GM03348 (cell line): ENCODE data around the gene HCAR1.
"Not testable (repeated sequence)": the region's sequence is repeated elsewhere in the genome, so short reads cannot be mapped to it uniquely, and the experiment has no call there.

Experiments used
- DNase-seq: peaks from one replicate; pipeline ENCODE4 v3.0.0; 2012; ENCODE audit warnings: low spot score

Gene HCAR1

GRCh38 chr12:122721057-122721545 lies 9.5 kb downstream of the HCAR1 start:
- no peak for DNase-seq

DNA sequence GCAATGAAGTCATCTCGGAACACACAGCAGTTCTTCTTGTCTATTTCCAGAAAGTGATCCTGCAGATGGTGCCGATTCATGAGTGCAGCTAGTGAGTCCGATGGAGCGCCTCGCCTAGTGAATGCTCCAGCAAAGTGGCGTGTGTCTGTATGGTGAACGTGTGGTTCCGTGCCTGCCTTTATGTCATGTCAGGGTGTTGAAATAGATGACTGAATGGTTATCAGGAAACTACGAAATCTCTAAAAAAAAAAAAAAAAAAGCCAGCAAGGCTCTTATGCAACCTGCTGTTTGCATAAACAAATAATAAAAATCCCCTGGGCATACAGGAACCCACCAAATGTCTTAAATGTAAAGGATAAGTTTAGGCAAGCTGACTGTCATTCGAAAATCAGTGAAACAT lies 14.0 kb downstream of the HCAR1 start, which contains the start of gene HCAR3:
Gene HCAR3 (minus strand): TSS at position 154 of the 400 bp plus-strand sequence. CDS start 74 bp downstream, at position 80.
- DNase-seq, result not testable (repeated sequence)

DNA sequence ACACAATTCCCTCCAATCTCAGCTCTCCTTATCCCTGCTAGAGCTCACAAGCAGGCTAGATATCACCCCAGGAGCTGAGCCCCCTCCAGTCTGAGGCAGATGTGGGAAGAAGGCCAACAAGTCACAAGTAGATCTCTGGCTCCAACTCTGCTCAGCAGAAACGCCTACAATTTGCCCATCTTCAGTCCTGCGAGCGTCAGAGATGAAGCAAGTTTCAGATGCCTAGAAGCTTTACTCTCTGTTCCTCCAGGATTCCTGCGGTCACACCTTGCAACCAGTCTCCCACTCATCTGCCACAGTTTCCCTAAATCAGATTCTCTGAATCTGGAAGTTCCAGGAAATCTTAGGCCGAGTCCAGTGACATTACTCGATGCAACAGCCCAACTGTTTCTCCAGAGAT lies 15.4 kb downstream of the HCAR1 start:
- not testable (repeated sequence) for DNase-seq

GRCh38 chr12:122713491-122714188 lies 17.0 kb downstream of the HCAR1 start:
- not testable (repeated sequence) for DNase-seq

GRCh38 chr12:122711266-122711665 lies 19.4 kb downstream of the HCAR1 start:
- DNase-seq, result not testable (repeated sequence)

GRCh38 chr12:122710341-122710740 lies 20.3 kb downstream of the HCAR1 start:
- DNase-seq, result not testable (repeated sequence)

- DNase-seq, result not testable (repeated sequence)
Observed at GRCh38 chr12:122709287-122709686, 21.4 kb downstream of the HCAR1 start.

- DNase-seq, result not testable (repeated sequence)
Observed at GRCh38 chr12:122703841-122704240, 26.8 kb downstream of the HCAR1 start.

DNA sequence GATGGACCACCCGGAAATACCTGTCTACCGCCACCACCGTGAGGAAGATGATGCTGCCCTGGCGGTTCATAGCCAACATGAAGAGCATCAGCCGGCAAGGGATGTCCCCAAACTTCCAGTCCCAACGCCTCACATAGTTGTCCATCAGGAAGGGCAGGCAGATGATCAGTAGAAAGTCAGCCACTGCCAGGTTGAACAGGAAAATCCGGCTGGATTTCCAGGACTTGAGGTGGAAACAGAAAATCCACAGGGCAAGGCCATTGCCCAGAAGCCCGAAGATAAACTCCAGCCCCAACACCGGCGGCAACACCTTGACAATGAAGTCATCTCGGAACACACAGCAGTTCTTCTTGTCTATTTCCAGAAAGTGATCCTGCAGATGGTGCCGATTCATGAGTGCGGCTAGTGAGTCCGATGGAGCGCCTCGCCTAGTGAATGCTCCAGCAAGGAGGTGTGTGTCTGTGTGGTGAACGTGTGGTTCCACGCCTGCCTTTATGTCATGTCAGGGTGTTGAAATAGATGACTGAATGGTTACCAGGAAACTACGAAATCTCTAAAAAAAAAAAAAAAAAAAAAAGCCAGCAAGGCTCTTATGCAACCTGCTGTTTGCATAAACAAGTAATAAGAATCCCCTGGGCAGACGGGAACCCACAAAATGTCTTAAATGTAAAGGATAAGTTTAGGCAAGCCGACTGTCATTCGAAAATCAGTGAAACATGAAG lies 27.6 kb downstream of the HCAR1 start, which contains the start of gene HCAR2:
Gene HCAR2 (minus strand): TSS at position 468 of the 722 bp plus-strand sequence. CDS start 74 bp downstream, at position 394.
- DNase-seq, result not testable (repeated sequence)

DNA sequence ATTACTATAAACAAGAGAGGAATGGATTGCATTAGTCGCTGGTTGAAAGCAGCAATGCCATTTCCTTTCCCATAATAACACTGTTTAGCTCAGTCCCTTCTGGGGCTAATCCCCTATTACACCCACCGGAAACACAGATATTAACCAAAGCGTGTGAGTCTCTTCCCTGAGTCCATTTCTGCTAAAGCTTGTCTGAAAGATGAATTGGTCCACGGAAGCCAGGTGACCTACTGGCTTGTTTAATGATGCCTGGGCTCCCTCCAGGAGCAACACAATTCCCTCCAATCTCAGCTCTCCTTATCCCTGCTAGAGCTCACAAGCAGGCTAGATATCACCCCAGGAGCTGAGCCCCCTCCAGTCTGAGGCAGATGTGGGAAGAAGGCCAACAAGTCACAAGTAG lies 29.2 kb downstream of the HCAR1 start:
- not testable (repeated sequence) for DNase-seq

DNA sequence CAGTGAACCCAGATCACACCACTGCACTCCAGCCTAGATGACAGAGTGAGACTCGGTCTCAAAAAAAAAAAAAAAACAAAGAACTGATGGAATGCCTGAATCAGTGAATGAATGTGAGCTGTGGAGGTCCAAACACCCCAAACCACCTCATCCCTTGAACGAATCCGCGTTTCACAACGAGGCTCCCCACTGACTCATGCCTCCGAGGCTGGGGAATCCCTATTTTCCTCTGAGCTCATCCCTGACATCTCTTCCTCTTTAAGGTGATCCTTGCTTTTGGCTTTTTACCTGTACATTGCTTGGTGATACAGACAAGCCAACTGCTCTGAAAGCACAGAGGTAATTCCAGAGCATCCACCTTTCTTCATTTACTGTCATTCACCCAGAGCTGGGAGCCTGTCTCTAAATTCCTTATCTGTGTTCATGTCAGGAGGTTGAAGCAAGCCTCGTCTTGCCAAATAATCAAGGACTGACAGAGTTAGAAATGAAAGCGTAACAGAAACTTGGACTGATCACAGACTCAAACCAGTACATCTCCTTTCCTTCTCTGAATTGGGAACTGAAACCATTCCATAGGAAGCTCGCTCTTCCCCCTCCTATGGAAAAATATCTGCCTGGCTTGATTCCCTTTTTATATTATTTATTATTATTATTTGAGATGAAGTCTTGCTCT lies 30.5 kb downstream of the HCAR1 start:
- DNase-seq, result not testable (repeated sequence)

DNA sequence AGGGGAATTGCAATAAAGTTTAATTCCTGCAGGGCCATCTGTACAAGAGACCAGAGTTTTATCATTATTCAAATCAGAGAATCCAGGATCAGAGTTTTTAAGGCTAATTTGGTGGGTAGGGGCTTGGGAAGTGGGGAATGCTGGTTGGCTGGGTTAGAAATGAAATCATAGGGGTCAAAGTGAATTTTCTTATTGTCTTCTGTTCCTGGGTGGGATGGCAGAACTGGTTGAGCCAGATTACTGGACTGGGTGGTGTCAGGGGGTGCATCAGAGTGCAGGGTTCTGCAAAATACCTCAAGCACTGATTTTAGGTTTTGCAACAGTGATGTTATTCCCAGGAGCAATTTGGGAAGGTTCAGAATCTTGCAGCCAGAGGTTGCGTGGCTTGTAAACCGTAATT lies 33.7 kb downstream of the HCAR1 start:
- DNase-seq, result not testable (repeated sequence)

DNA sequence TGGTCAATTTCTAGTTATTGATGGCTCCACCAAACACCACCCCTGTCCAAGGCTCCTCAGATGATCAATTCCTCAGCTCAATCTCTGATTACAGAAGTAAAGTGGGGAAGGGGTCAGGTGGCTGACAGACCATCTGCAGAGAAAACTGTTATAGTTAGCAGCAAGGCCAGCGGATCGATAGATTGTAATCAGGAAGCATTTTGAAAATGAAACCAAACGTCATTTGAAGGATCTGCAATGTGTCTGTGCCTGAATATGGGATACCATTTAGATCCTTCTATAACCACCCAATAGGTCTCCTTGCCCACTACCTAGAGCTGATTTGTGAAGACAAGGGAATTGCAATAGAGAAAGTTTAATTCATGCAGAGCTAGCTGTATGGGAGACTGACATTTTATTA lies 39.1 kb downstream of the HCAR1 start:
- DNase-seq, result no peak

DNA sequence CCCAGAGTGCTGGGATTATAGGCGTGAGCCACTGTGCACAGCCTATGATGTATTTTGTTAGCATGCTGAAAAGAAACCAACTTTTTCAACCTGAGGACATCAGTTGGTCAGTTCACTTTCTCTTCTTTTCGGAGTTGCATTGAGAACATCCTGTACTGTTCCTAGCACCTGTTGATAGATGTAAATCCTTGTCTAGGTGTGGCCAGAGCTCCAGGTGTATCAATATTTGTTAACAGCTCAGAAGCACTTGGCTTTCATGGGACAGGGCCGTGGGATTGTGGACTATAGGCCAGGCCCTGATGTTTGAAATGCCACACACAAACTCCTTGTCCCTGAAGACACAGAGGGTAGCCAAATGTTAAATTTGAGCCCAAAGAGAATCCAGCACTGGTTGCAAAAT lies 42.4 kb downstream of the HCAR1 start:
- no peak for DNase-seq

- no peak for DNase-seq
Observed at GRCh38 chr12:122687086-122687485, 43.6 kb downstream of the HCAR1 start.

DNA sequence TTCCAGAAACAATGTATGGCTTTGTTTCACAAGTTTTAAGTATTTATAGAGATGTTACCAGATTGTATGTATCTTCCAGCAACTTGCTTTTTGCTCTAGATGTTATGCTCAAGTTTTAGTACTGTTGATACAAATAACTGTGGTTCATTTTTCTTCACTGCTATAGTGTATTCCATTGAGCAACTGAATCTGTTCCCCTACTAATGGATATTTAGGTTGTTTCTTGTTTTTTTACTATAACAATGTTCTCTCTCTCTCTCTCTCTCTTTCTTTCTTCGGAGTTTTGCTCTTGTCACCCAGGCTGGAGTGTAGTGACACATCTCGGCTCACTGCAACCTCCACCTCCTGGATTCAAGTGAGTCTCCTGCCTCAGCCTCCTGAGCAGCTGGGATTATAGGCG lies 44.1 kb downstream of the HCAR1 start:
- DNase-seq, result no peak

GRCh38 chr12:122684297-122684813 lies 46.3 kb downstream of the HCAR1 start:
- no peak for DNase-seq

- peak; percentile 71 for DNase-seq
Observed at GRCh38 chr12:122681814-122682213, 48.8 kb downstream of the HCAR1 start.

DNA sequence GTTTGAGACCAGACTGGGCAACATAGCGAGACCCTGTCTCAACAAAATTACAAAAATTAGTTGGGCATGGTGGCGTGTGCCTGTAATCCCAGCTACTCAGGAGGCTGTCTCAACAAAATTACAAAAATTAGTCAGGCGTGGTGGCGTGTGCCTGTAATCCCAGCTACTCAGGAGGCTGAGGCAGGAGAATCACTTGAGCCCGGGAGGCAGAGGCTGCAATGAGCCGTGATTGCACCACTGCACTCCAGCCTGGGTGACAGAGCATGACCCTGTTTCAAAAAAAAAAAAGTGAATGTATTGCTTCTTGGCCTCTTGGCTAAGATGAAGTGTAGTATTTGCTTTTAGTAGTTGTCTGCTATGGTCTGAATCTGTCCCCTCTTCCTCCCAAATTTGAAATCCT lies 49.7 kb downstream of the HCAR1 start:
- not testable (repeated sequence) for DNase-seq

- DNase-seq, result not testable (repeated sequence)
Observed at GRCh38 chr12:122676781-122677180, 53.9 kb downstream of the HCAR1 start.
